GM12874 (cell line): ENCODE measurements around the gene KATNAL2.

Experiments used
- CTCF ChIP-seq: IDR thresholded peaks from 2 replicates; pipeline ENCODE4 v1.5.1; 2011; ENCODE audit warnings: low read depth, mild to moderate bottlenecking, control low read depth, low read length, moderate library complexity; ENCODE audit not compliant: insufficient read depth

KATNAL2 gene

DNA sequence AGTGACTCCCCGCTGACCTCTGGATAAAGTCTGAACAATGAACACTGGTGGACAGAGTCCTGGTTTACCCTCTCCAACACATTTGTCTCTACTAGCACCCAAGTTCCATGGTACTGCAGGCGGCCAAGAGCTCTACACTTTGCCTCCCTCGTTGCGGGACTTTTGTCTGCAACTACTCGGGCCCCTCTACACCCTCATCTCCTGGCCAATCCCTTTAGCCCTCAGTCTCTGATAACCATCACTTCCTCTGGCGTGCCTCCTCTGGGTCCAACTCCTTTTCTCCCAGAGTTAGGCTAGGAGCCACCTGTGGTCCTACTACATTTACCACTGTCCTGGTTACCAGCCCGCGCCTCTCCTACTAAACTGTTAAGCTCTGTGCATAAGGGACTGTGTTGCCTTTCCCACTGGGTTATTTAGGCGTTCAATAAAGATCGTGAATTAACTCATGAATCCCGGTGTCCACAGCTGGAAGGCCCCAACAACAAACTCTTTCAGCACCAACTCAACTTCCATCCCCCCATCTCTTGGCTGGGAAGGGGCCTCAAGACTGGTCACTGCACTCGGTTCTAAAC is 232.1 kb downstream of the KATNAL2 start:
- TF ChIP-seq CTCF: no peak

GRCh38 chr18:47150029-47150823 is 232.8 kb downstream of the KATNAL2 start, which contains the start of gene HDHD2:
TSS of gene HDHD2 (minus strand) at chr18:47150500. CDS start at chr18:47136439, 14,061 bp downstream.
- TF ChIP-seq CTCF: no peak

DNA sequence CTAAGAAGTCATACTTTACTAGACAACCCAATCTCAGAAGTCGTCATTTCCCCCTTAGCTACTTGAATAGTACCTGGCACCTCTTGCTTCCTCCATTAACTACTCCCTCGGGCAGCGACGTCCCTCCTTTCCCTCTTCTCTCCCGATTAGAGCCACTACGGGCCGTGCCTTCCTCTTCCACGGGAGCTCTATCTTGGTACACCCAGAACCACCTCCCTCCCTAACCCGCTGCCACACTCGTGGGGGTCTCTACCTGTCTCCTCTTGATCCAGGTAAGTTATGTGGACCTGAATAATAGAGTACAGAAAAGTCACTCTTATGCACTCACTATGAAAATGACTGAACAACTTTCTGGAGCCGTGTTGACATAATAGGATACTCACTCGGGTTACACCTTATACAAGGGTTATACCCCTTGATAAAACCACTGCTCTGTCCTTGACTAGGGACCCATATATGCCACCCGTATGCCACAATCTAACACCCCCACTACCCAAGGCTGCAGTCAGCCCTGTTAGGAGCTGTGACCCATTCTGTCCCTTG is 233.5 kb downstream of the KATNAL2 start:
- no peak for TF ChIP-seq CTCF

DNA sequence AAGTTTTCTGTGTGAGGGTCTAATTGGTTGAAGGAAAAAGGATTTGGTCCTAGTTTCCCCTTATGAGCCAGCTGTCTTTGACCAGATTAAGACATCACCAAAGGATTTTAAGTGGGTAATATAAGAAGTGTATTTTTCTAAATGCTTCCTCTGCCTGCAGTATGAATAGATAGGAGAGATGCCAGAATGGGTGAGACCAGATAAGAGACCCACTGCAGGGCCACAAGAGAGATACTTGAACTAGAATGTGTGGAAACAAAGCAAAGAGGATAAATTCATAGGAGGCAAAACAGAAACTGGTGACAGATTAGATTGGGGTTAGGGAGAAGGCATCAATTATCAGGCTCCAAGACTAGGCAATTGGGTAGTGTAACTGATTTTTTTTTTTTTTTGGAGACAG is 234.0 kb downstream of the KATNAL2 start:
- no peak for TF ChIP-seq CTCF
